ENCODE data around the gene YY1. TPM values are rescaled to one million over a fixed set of nuclear protein-coding genes. Genes with fewer than 3 reads are reported as not detected.
A peak's percentile ranks its signal among the peaks of the same experiment; 100 is the strongest.

The YY1 gene
- total RNA-seq = 10 to 100 TPM; 60.8 to 78.7 (median 72.9) TPM
- long read RNA-seq, donor 1, full-length matches to known transcripts = 83 of 95 reads
- long read RNA-seq, donor 1, partial matches to known transcripts = 2 of 95 reads
- long read RNA-seq, donor 1, other reads (novel, unspliced or antisense) = 10 of 95 reads
- long read RNA-seq, donor 2, full-length matches to known transcripts = 20 of 28 reads
- long read RNA-seq, donor 2, partial matches to known transcripts = 1 of 28 reads
- long read RNA-seq, donor 2, other reads (novel, unspliced or antisense) = 7 of 28 reads

DNA sequence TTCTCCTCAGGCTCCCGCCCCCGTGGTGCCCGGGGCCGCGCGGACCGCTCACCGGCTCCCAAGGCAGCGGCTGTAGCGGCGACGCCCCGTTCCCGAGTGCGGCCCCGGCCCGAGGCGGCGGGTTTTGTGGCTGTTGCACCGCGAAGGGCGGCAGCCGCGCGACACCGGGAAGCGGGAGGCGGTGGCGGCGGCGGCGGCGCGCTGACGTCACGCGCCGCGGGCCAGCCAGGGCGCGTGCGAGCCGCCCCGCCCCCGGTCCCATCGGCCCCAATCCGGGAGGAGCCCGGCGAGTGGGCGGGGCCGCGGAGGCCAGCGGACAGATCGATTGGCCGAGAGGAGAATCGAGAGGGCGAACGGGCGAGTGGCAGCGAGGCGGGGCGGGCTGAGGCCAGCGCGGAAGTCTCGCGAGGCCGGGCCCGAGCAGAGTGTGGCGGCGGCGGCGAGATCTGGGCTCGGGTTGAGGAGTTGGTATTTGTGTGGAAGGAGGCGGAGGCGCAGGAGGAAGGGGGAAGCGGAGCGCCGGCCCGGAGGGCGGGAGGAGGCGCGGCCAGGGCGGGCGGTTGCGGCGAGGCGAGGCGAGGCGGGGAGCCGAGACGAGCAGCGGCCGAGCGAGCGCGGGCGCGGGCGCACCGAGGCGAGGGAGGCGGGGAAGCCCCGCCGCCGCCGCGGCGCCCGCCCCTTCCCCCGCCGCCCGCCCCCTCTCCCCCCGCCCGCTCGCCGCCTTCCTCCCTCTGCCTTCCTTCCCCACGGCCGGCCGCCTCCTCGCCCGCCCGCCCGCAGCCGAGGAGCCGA, at the start of gene YY1:
Gene YY1, plus strand, starts transcription at position 726 of the 792 bp plus-strand sequence. CDS start 101 bp downstream, outside the sequence.
- H3K9me3 ChIP-seq = no peaks in the 10 kb centered on the region
- peaks cover 37% of the 10 kb centered on the region for H3K4me1 ChIP-seq (ENCODE audit: low read depth)
- no peaks in the 10 kb centered on the region for H3K36me3 ChIP-seq (ENCODE audit: low read depth)
- peak within 1 kb of the TSS; percentile 97 for H3K4me3 ChIP-seq
- peak; percentile 87 for ATAC-seq
- DNase-seq = peak; percentile 99 to 100 (median 99)
- intact Hi-C loops (cut with DNase I, micrococcal nuclease) = no loop called here
- TF ChIP-seq, protein P1, sequence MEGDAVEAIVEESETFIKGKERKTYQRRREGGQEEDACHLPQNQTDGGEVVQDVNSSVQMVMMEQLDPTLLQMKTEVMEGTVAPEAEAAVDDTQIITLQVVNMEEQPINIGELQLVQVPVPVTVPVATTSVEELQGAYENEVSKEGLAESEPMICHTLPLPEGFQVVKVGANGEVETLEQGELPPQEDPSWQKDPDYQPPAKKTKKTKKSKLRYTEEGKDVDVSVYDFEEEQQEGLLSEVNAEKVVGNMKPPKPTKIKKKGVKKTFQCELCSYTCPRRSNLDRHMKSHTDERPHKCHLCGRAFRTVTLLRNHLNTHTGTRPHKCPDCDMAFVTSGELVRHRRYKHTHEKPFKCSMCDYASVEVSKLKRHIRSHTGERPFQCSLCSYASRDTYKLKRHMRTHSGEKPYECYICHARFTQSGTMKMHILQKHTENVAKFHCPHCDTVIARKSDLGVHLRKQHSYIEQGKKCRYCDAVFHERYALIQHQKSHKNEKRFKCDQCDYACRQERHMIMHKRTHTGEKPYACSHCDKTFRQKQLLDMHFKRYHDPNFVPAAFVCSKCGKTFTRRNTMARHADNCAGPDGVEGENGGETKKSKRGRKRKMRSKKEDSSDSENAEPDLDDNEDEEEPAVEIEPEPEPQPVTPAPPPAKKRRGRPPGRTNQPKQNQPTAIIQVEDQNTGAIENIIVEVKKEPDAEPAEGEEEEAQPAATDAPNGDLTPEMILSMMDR (IDR thresholded peaks at IDR 0.05) = no peak

DNA sequence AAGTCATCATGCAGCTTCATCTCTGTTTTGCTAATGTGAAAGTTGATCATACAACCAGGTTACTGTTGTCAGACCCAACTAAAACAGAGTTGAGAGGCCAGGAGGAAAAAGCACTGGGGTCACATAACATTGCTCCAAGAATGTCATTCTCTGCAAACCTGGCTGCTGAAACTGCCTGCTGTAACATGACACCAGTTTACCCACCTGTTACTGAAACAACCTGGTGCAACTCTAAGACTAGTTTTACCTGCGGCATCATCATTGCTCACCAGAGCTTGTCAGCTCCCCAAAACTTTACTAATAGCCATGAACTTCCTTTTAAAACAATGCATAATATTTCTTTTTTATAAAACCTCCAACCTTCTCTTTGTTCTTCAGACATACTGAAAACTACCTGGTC, 48.8 kb upstream of the YY1 start:
- intact Hi-C loops (cut with DNase I, micrococcal nuclease) = loop anchor here in 1 of 2 donors (5.0 kb wide), 1 partner anchor 208 kb away; no protein-coding TSS in a partner anchor
- ATAC-seq (no peak), DNase-seq (no peak)
- Histone ChIP-seq H3K4me1 (ENCODE audit: low read depth) (peaks cover 19% of the 10 kb centered on the region), H3K36me3 (ENCODE audit: low read depth) (peaks cover 4% of the 10 kb centered on the region), H3K4me3 (no peak overlapping the region), H3K9me3 (no peaks in the 10 kb centered on the region)
- TF ChIP-seq, protein P1 (IDR thresholded peaks at IDR 0.05) = no peak

DNA sequence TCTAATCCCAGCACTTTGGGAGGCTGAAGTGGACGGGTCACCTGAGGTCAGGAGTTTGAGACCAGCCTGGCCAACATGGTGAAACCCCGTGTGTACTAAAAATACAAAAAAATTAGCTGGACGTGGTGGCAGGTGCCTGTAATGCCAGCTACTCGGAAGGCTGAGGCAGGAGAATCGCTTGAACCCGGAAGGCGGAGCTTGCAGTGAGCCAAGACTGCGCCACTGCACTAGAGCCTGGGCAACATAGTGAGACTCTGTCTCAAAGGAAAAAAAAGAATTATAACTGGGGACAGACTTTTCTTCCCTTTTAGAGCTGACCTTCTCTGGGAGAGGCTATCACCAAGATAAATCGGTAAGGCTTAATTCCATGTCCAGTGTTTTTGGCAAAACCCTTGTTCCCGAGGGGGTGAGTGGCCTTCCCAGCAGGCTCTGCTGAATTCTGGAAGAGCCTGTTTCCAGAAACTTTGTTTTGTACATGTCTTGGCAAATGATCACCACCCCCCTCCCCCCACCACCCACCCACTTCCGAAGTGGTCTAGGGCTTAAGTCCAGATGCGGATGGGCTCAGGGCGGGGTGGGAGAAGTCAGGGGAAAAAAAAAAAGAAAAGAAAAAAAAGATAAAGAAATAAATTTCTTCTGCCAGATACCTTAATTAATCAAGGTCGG, 47.2 kb upstream of the YY1 start:
- DNase-seq = no peak
- TF ChIP-seq, protein P1 (IDR thresholded peaks at IDR 0.05) = no peak

DNA sequence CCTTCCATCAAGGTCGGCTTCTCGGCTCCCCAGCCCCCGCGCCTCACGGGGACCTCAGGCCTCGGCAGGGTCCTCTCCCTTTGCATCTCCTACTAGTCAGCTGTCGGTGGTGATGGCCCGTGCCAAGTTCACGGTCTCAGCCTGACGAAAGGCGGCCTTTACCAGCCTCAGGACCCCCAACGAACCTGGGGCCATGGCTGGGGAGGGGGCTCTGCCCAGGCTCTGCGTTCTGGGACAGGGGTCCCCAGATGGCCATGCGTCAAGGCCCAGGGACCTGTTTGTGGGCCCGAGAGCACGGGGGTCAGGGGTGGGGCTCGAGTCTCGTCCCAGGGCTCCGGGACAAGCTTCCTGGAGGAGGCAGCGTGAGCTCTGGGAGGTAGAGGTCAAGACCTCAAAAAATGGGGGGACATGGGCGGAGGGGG, 46.7 kb upstream of the YY1 start:
- TF ChIP-seq, protein P1 (IDR thresholded peaks at IDR 0.05) = no peak
- no peaks in the 10 kb centered on the region for H3K9me3 ChIP-seq
- intact Hi-C loops (cut with DNase I, micrococcal nuclease) = loop anchor here in 1 of 2 donors (5.0 kb wide), 1 partner anchor 210 kb away; no protein-coding TSS in a partner anchor
- peak; percentile 31 to 71 (median 62) for DNase-seq
- no peak for ATAC-seq
- H3K36me3 ChIP-seq (ENCODE audit: low read depth) = peaks cover 4% of the 10 kb centered on the region
- H3K4me1 ChIP-seq (ENCODE audit: low read depth) = peaks cover 19% of the 10 kb centered on the region
- no peak overlapping the region for H3K4me3 ChIP-seq

More for the DNA sequence above, 47.2 kb upstream of the YY1 start:
- intact Hi-C loops (cut with DNase I, micrococcal nuclease) = loop anchor here in 1 of 2 donors (5.0 kb wide), 1 partner anchor 209 kb away; no protein-coding TSS in a partner anchor
- no peak for ATAC-seq
- Histone ChIP-seq H3K4me1 (ENCODE audit: low read depth) (peaks cover 19% of the 10 kb centered on the region), H3K4me3 (no peak overlapping the region), H3K36me3 (ENCODE audit: low read depth) (peaks cover 4% of the 10 kb centered on the region), H3K9me3 (no peaks in the 10 kb centered on the region)

DNA sequence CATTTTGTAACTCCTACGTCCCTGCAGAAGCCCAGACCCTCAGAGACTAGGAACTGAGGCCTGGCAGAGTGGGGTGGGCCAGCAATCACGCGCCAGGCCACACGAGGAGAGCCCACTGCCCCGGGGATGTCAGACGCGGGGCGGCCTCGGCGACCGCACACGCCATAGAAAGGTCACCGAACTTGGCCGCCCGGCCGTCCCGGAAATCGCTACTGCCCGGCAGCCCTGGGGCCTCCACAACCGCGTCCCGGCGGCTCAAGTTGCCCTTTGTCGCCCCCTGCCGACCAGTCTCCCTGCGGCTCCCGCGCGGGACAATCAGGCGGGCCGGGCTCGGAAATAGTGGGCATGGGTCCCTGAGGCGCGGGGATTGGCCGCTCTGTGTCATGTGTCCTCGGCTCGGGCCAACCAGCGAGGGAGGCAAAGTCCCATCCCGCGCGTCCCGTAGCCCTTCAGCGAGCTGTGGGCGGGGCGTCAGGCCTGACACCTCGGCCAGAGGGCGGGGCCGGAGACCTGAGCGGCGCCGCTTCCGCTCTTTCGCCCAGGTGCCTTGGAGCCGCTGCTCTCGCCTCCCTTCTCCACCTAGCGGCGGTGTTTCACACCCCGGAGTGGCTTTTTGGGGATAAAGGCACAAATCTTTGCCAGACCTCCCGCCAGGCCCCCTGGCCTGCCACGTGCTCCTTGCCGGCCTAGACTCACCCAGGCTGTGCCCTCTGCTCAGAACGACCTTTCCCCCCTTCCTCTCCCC, 46.1 kb upstream of the YY1 start:
- intact Hi-C loops (cut with DNase I, micrococcal nuclease) = loop anchor here in 1 of 2 donors (5.0 kb wide), 1 partner anchor 211 kb away; no protein-coding TSS in a partner anchor

More for the DNA sequence above, 46.1 kb upstream of the YY1 start:
- H3K9me3 ChIP-seq = no peaks in the 10 kb centered on the region
- ATAC-seq = peak; percentile 99
- peak; percentile 100 for DNase-seq
- H3K4me3 ChIP-seq = no peak overlapping the region
- TF ChIP-seq, protein P1 (IDR thresholded peaks at IDR 0.05) = peak; percentile 95
- H3K4me1 ChIP-seq (ENCODE audit: low read depth) = peaks cover 19% of the 10 kb centered on the region
- H3K36me3 ChIP-seq (ENCODE audit: low read depth) = peaks cover 4% of the 10 kb centered on the region

Measured in mucosa of descending colon (tissue), 3 donors.